GM23248 (cell line): Measurements from ENCODE around the gene ADIRF.

Source experiments
- EZH2 ChIP-seq: fragments of 200-600 bp; sonication (generic); IDR thresholded peaks from 2 replicates; pipeline ENCODE4 v1.6.1; 2018; ENCODE audit warnings: antibody characterized with exemption, mild to moderate bottlenecking; ENCODE audit not compliant: insufficient read depth, poor library complexity, severe bottlenecking
- EZH2phosphoT487 ChIP-seq: fragments of 200-600 bp; sonication (generic); IDR thresholded peaks from 2 replicates; pipeline ENCODE4 v1.6.1; 2018; ENCODE audit warnings: antibody characterized with exemption, moderate library complexity, mild to moderate bottlenecking, low read depth; ENCODE audit not compliant: insufficient read depth

GRCh38 chr10:86969421-86970041 is 1.2 kb downstream of the ADIRF start:
- TF ChIP-seq EZH2 (no peak), EZH2phosphoT487 (no peak)
